Endodermal cell (in vitro differentiated cells): Measurements from ENCODE around the gene COL18A1. TPM values are rescaled to one million over a fixed set of nuclear protein-coding genes. Genes with fewer than 3 reads are reported as not detected.
A peak's percentile ranks its signal among the peaks of the same experiment; 100 is the strongest.

Experiments
- DNase-seq: peaks from one replicate; pipeline ENCODE4 v3.0.0-alpha.2; 2017
- H3K27ac ChIP-seq: 2 replicates; pipeline ENCODE4 v1.5.1; 2013; ENCODE audit warnings: mild to moderate bottlenecking, low read depth, low read length, moderate library complexity
- H3K27me3 ChIP-seq: 2 replicates; pipeline ENCODE4 v1.6.1; 2013; ENCODE audit warnings: mild to moderate bottlenecking, low read length, moderate library complexity; ENCODE audit not compliant: insufficient read depth, control insufficient read depth, poor library complexity, severe bottlenecking
- H3K36me3 ChIP-seq: 2 replicates; pipeline ENCODE4 v1.7.0; 2013; ENCODE audit warnings: mild to moderate bottlenecking, low read length, moderate library complexity; ENCODE audit not compliant: control insufficient read depth, insufficient read depth
- H3K4me1 ChIP-seq: one replicate; pipeline ENCODE4 v1.7.0; 2013; ENCODE audit warnings: low read length; ENCODE audit not compliant: control insufficient read depth, insufficient read depth
- H3K4me3 ChIP-seq: 2 replicates; pipeline ENCODE4 v1.5.1; 2013; ENCODE audit warnings: mild to moderate bottlenecking, low read length, moderate library complexity
- H3K9ac ChIP-seq: 2 replicates; pipeline ENCODE4 v1.6.1; 2013; ENCODE audit warnings: mild to moderate bottlenecking, low read length, moderate library complexity; ENCODE audit not compliant: poor library complexity, severe bottlenecking; ENCODE audit errors: extremely low read depth
- H3K9me3 ChIP-seq: 2 replicates; pipeline ENCODE4 v1.6.1; 2013; ENCODE audit warnings: mild to moderate bottlenecking, low read length, moderate library complexity; ENCODE audit not compliant: control insufficient read depth
- H3K27ac Mint-ChIP-seq: 2 replicates; pipeline ENCODE4 v1.8.0; 2020; ENCODE audit warnings: mixed read lengths
- H3K27me3 Mint-ChIP-seq: 2 replicates; pipeline ENCODE4 v1.8.0; 2021; ENCODE audit warnings: mild to moderate bottlenecking, mixed read lengths; ENCODE audit not compliant: insufficient read depth
- H3K36me3 Mint-ChIP-seq: 2 replicates; pipeline ENCODE4 v1.8.0; 2020; ENCODE audit warnings: low read depth, mixed read lengths
- H3K4me1 Mint-ChIP-seq: 2 replicates; pipeline ENCODE4 v1.8.0; 2020; ENCODE audit warnings: mixed read lengths
- H3K4me3 Mint-ChIP-seq: 2 replicates; pipeline ENCODE4 v1.8.0; 2020; ENCODE audit warnings: mild to moderate bottlenecking, moderate library complexity, mixed read lengths
- H3K9me3 Mint-ChIP-seq: 2 replicates; pipeline ENCODE4 v1.8.0; 2020; ENCODE audit warnings: mild to moderate bottlenecking, mixed read lengths
- CTCF ChIP-seq: fragments of 200-600 bp; sonication (generic); conservative IDR thresholded peaks from 2 replicates; pipeline ENCODE4 v1.5.0; 2021; ENCODE audit warnings: antibody characterized with exemption, mild to moderate bottlenecking
- WGBS, 2 experiments: methylation state at CpG; one replicate each; pipeline versions ENCODE4 v1.1.5 to v1.1.7; 2013; ENCODE audit warnings: missing lambda C conversion rate in 2 of 2, mixed read lengths in 1 of 2; ENCODE audit not compliant: insufficient coverage in 1 of 2, insufficient read length in 1 of 2; 5-methylcytosine and 5-hydroxymethylcytosine counted together
- total RNA-seq, 2 donors: library from RNA; stranded (reverse); fragmentation: NEBNext Ultra II Directional in 1 of 2; extraction: Animal tissue kit (Norgen Biotek cat#: 25700) in 1 of 2; gene quantifications; 2 replicates in 1 of 2; 3 replicates in 1 of 2; pipeline ENCODE4 v1.2.1, GENCODE V29; 2021

Gene COL18A1
- total RNA-seq, 2 donors from 2014 or later = 332 to 398 TPM

- no peaks in the 10 kb centered on the region for H3K9me3 Mint-ChIP-seq
- H3K27ac Mint-ChIP-seq = no peak overlapping the region
- DNase-seq = peak; percentile 45
- Histone ChIP-seq H3K27me3 (no peaks in the 10 kb centered on the region), H3K9me3 (no peaks in the 10 kb centered on the region), H3K4me3 (no peak overlapping the region), H3K27ac (no peak overlapping the region), H3K9ac (no peak overlapping the region), H3K4me1 (peaks cover 10% of the 10 kb centered on the region), H3K36me3 (peaks cover 18% of the 10 kb centered on the region)
- peaks cover 25% of the 10 kb centered on the region for H3K36me3 Mint-ChIP-seq
- H3K27me3 Mint-ChIP-seq = no peaks in the 10 kb centered on the region
- TF ChIP-seq CTCF = no peak
- peaks cover 6% of the 10 kb centered on the region for H3K4me1 Mint-ChIP-seq
- WGBS, 2 experiments = 96% methylated on average over 64 to 76 of the region's 76 CpGs
- no peak overlapping the region for H3K4me3 Mint-ChIP-seq
Measured at GRCh38 chr21:45531393-45532215, 126.6 kb downstream of the COL18A1 start.

GRCh38 chr21:45532826-45533360, 127.9 kb downstream of the COL18A1 start:
- Mint-ChIP-seq H3K27ac (no peak overlapping the region), H3K9me3 (no peaks in the 10 kb centered on the region), H3K4me3 (no peak overlapping the region), H3K27me3 (no peaks in the 10 kb centered on the region), H3K4me1 (peaks cover 6% of the 10 kb centered on the region), H3K36me3 (peaks cover 18% of the 10 kb centered on the region)
- no peaks in the 10 kb centered on the region for H3K27me3 ChIP-seq
- H3K9me3 ChIP-seq = no peaks in the 10 kb centered on the region
- 76 to 85% methylated on average over 2 to 7 of the region's 7 CpGs for WGBS, 2 experiments
- no peak overlapping the region for H3K4me3 ChIP-seq
- TF ChIP-seq CTCF = no peak
- peaks cover 10% of the 10 kb centered on the region for H3K4me1 ChIP-seq
- DNase-seq = no peak
- no peak overlapping the region for H3K27ac ChIP-seq
- no peak overlapping the region for H3K9ac ChIP-seq
- H3K36me3 ChIP-seq = peaks cover 16% of the 10 kb centered on the region

- peaks cover 13% of the 10 kb centered on the region for H3K36me3 ChIP-seq
- WGBS, 2 experiments = 91 to 100% methylated on average over 2 to 12 of the region's 12 CpGs
- TF ChIP-seq CTCF = no peak
- Mint-ChIP-seq H3K36me3 (peaks cover 15% of the 10 kb centered on the region), H3K4me1 (peaks cover 6% of the 10 kb centered on the region), H3K27me3 (no peaks in the 10 kb centered on the region), H3K9me3 (no peaks in the 10 kb centered on the region), H3K4me3 (no peak overlapping the region), H3K27ac (no peak overlapping the region)
- peaks cover 10% of the 10 kb centered on the region for H3K4me1 ChIP-seq
- no peak overlapping the region for H3K9ac ChIP-seq
- H3K9me3 ChIP-seq = no peaks in the 10 kb centered on the region
- no peaks in the 10 kb centered on the region for H3K27me3 ChIP-seq
- DNase-seq = peak; percentile 29
- no peak overlapping the region for H3K27ac ChIP-seq
- no peak overlapping the region for H3K4me3 ChIP-seq
Measured at GRCh38 chr21:45533361-45533845, 128.4 kb downstream of the COL18A1 start.
